Keratinocyte (primary cell): ENCODE data around the gene FBRS. TPM values are rescaled to one million over a fixed set of nuclear protein-coding genes. Genes with fewer than 3 reads are reported as not detected.

ENCODE experiments used
- DNase-seq: peaks from one replicate; pipeline ENCODE4 v3.0.0-alpha.2; 2011; ENCODE audit warnings: low read depth, missing footprints, low spot score
- FAIRE-seq: peaks from 2 replicates; lab custom pipeline; 2011; peaks lifted over from hg19 to GRCh38; lab: Jason Lieb, UNC
- H2AFZ ChIP-seq: 2 replicates; pipeline ENCODE4 v1.6.0; 2012; ENCODE audit warnings: low read length, control low read depth, inconsistent platforms; ENCODE audit not compliant: control insufficient read depth
- H3K27ac ChIP-seq: 2 replicates; pipeline ENCODE4 v1.5.1; 2011; ENCODE audit warnings: low read length; ENCODE audit not compliant: control insufficient read depth, insufficient read depth
- H3K27me3 ChIP-seq: 3 replicates; pipeline ENCODE4 v1.6.0; 2011; ENCODE audit warnings: low read length; ENCODE audit not compliant: control insufficient read depth, insufficient read depth; ENCODE audit errors: extremely low read depth
- H3K36me3 ChIP-seq, 2 experiments: 2 replicates in 1 of 2; 3 replicates in 1 of 2; pipeline ENCODE4 v1.5.1; 2011; ENCODE audit warnings: low read length in 2 of 2, mild to moderate bottlenecking in 1 of 2; ENCODE audit not compliant: control insufficient read depth in 2 of 2, insufficient read depth in 2 of 2; ENCODE audit errors: extremely low read depth in 1 of 2
- H3K4me1 ChIP-seq: 3 replicates; pipeline ENCODE4 v1.5.1; 2011; ENCODE audit warnings: low read length; ENCODE audit not compliant: control insufficient read depth, insufficient read depth; ENCODE audit errors: extremely low read depth
- H3K4me2 ChIP-seq: 3 replicates; pipeline ENCODE4 v1.6.0; 2011; ENCODE audit warnings: low read depth, low read length; ENCODE audit not compliant: control insufficient read depth, insufficient read depth; ENCODE audit errors: extremely low read depth
- H3K4me3 ChIP-seq, 3 experiments: fragments of 200-600 bp in 1 of 3; sonication (generic) in 1 of 3; 2 replicates in 2 of 3; 3 replicates in 1 of 3; pipeline ENCODE4 v1.5.1; 2011 to 2016; ENCODE audit warnings: low read length in 3 of 3, mild to moderate bottlenecking in 3 of 3, control low read depth in 2 of 3, inconsistent platforms in 1 of 3, low read depth in 1 of 3, mixed read lengths in 1 of 3, mixed run types in 1 of 3, moderate library complexity in 1 of 3; ENCODE audit not compliant: control insufficient read depth in 2 of 3, insufficient read depth in 2 of 3; ENCODE audit errors: extremely low read depth in 1 of 3
- H3K79me2 ChIP-seq: 2 replicates; pipeline ENCODE4 v1.6.0; 2012; ENCODE audit warnings: low read length; ENCODE audit not compliant: control insufficient read depth, insufficient read depth
- H3K9ac ChIP-seq: 3 replicates; pipeline ENCODE4 v1.6.0; 2011; ENCODE audit warnings: low read length; ENCODE audit not compliant: control insufficient read depth, insufficient read depth; ENCODE audit errors: extremely low read depth
- H3K9me1 ChIP-seq: 3 replicates; pipeline ENCODE4 v1.6.0; 2011; ENCODE audit warnings: low read length; ENCODE audit not compliant: control insufficient read depth, insufficient read depth; ENCODE audit errors: extremely low read depth
- H3K9me3 ChIP-seq: 2 replicates; pipeline ENCODE4 v1.5.1; 2012; ENCODE audit warnings: low read depth, low read length; ENCODE audit not compliant: control insufficient read depth
- H4K20me1 ChIP-seq: 3 replicates; pipeline ENCODE4 v1.6.0; 2011; ENCODE audit warnings: low read length; ENCODE audit not compliant: control insufficient read depth, insufficient read depth; ENCODE audit errors: extremely low read depth
- EZH2 ChIP-seq: IDR thresholded peaks from one replicate; pipeline ENCODE4 v1.6.1; 2012; ENCODE audit warnings: inconsistent platforms, mild to moderate bottlenecking, low read length, moderate library complexity
- dilution Hi-C: fragments of 300-500 bp; cut with MboI; formaldehyde crosslinking; loops from one replicate; pipeline ENCODE4 v1.7.0; 2020; ENCODE audit warnings: low sequenced_read_pairs; ENCODE audit not compliant: extremely low pct_ligation_motif_present
- polyA plus RNA-seq, 5 experiments: library from polyadenylated mRNA; depleted of rRNA in 3 of 5; stranded (reverse) in 3 of 5; stranded (forward) in 1 of 5; unstranded in 1 of 5; fragments of >200 nt; gene quantifications; 1 replicate in 1 of 5; 2 replicates in 3 of 5; 3 replicates in 1 of 5; pipeline versions ENCODE4 v1.2.1 to v1.2.3, GENCODE V29; 2011 to 2012; ENCODE audit warnings: missing spikeins in 2 of 5, low read depth in 1 of 5, low replicate concordance in 1 of 5
- TF ChIP-seq, protein P1 (sequence below), 3 experiments: IDR thresholded peaks in 1 of 3; conservative IDR thresholded peaks in 1 of 3; optimal IDR thresholded peaks in 1 of 3; 2 replicates in 2 of 3; 3 replicates in 1 of 3; pipeline versions ENCODE3 to v1.5.1; 2011; ENCODE audit warnings: low read length in 3 of 3, mild to moderate bottlenecking in 3 of 3, moderate library complexity in 2 of 3, control low read depth in 1 of 3, inconsistent platforms in 1 of 3; ENCODE audit not compliant: insufficient read depth in 2 of 3; ENCODE audit errors: extremely low read depth in 1 of 3

FBRS gene
- polyA plus RNA-seq, 1 donor (not counting 4 experiments of a cell fraction or from before 2014, with no cell fraction given), result 5.1 TPM

DNA sequence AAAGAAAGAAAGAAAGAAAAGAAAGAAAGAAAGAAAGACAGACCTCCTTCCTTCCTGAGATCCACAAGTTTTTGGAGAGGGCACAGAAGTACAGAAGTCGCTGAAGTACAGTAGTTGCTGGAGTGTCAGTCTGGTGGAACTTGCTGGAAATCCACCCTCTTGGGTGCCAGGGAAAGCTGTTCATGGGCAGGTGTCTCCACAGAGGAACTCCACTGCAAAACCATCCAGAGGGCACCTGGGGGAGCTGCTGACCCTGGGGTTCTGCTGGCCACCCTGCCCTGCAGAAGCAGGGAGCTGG, 11.0 kb upstream of the FBRS start:
- dilution Hi-C loops, result no loop called here
- Histone ChIP-seq H3K9me3 (no peaks in the 10 kb centered on the region), H3K4me1 (peaks cover 13% of the 10 kb centered on the region), H3K36me3 (no peaks in the 10 kb centered on the region), H3K27me3 (no peaks in the 10 kb centered on the region), H3K9ac (no peak overlapping the region), H3K79me2 (peaks cover 7% of the 10 kb centered on the region), H2AFZ (no peak overlapping the region), H4K20me1 (no peaks in the 10 kb centered on the region), H3K9me1 (no peaks in the 10 kb centered on the region), H3K27ac (no peak overlapping the region), H3K4me3 (no peak overlapping the region), H3K4me2 (no peak overlapping the region)
- no peak for TF ChIP-seq EZH2
- TF ChIP-seq, protein P1, sequence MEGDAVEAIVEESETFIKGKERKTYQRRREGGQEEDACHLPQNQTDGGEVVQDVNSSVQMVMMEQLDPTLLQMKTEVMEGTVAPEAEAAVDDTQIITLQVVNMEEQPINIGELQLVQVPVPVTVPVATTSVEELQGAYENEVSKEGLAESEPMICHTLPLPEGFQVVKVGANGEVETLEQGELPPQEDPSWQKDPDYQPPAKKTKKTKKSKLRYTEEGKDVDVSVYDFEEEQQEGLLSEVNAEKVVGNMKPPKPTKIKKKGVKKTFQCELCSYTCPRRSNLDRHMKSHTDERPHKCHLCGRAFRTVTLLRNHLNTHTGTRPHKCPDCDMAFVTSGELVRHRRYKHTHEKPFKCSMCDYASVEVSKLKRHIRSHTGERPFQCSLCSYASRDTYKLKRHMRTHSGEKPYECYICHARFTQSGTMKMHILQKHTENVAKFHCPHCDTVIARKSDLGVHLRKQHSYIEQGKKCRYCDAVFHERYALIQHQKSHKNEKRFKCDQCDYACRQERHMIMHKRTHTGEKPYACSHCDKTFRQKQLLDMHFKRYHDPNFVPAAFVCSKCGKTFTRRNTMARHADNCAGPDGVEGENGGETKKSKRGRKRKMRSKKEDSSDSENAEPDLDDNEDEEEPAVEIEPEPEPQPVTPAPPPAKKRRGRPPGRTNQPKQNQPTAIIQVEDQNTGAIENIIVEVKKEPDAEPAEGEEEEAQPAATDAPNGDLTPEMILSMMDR (optimal IDR thresholded peaks at IDR 0.05 in 1 of 3, IDR thresholded peaks at IDR 0.05 in 1 of 3, conservative IDR thresholded peaks at IDR 0.05 in 1 of 3; ENCODE audit: extremely low read depth in 1 of 3, insufficient read depth in 2 of 3, low read length in 3 of 3), result no peak
- DNase-seq, result no peak
- FAIRE-seq, result no peak

DNA sequence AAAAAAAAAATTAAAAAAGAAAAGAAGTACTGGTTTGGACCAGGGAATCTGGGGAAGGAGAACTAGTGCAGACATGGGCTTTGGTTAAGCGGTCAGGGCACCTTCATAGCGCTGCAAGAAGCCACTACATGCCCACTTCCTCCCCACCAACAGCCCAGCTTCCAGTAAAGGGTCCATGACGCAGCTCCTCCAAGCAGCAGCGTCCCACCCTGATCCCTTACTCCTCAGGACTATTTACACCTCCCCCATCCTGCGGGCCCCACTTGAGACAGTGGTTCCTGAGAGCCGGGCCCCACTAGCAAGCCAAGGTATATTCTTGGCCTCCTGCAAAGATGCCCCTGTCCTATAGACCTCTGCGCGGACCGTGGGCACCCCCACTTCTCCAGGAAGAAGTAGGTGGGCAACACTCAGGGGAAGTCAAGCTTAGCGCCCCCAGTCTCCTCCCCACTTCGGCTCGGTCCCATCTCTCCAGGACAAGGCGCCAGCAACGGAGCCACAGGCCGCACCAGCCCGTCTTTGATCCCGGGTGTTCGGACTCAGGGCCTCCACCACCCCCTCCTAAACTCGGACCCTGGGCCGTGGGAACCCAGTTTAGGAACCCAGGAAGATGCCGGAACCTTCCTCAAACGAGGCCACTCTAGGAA, 8.4 kb upstream of the FBRS start:
- Histone ChIP-seq H3K27me3 (no peaks in the 10 kb centered on the region), H3K36me3 (peaks cover 16% of the 10 kb centered on the region in 2 experiments), H3K9me3 (no peaks in the 10 kb centered on the region), H3K4me1 (peaks cover 16% of the 10 kb centered on the region), H3K9me1 (no peaks in the 10 kb centered on the region), H3K79me2 (peaks cover 14% of the 10 kb centered on the region), H4K20me1 (no peaks in the 10 kb centered on the region), H3K4me2 (peak overlapping the region; percentile 79), H3K4me3 (peak overlapping the region; percentile 70 to 80 (median 74)), H2AFZ (peak overlapping the region; percentile 99), H3K9ac (peak overlapping the region; percentile 93), H3K27ac (peak overlapping the region; percentile 87)
- dilution Hi-C loops, result no loop called here
- TF ChIP-seq, protein P1 (optimal IDR thresholded peaks at IDR 0.05 in 1 of 3, IDR thresholded peaks at IDR 0.05 in 1 of 3, conservative IDR thresholded peaks at IDR 0.05 in 1 of 3; ENCODE audit: extremely low read depth in 1 of 3, insufficient read depth in 2 of 3, low read length in 3 of 3), result no peak
- TF ChIP-seq EZH2, result no peak
- DNase-seq (no peak), FAIRE-seq (no peak)
